Psoas muscle (tissue), 8 donors: ENCODE data around the gene ELAC1. TPM values are rescaled to one million over a fixed set of nuclear protein-coding genes. Genes with fewer than 3 reads are reported as not detected.

Experiments used
- ATAC-seq, 4 donors: fragments of 200-7000 bp; cut with Tn5 transposase; one replicate each; pipeline ENCODE4 v1.9.1; 2020; ENCODE audit warnings: moderate library complexity in 3 of 4, mild to moderate bottlenecking in 2 of 4
- DNase-seq, 2 donors: peaks; one replicate each; pipeline ENCODE4 v3.0.0-alpha.2; 2020
- H3K27ac ChIP-seq: fragments of 200-600 bp; one replicate; pipeline ENCODE4 v1.8.0; 2022
- H3K27me3 ChIP-seq, 3 donors: fragments of 200-600 bp in 1 of 3; one replicate each; pipeline versions ENCODE4 v1.6.1 to v1.8.0; 2013 to 2022; ENCODE audit warnings: low read length in 2 of 3, mild to moderate bottlenecking in 2 of 3, moderate library complexity in 1 of 3; ENCODE audit not compliant: insufficient read depth in 3 of 3
- H3K36me3 ChIP-seq, 2 donors: fragments of 200-600 bp in 1 of 2; one replicate each; pipeline versions ENCODE4 v1.6.1 to v1.8.0; 2013 to 2022; ENCODE audit warnings: low read depth in 1 of 2, mild to moderate bottlenecking in 1 of 2, moderate library complexity in 1 of 2; ENCODE audit not compliant: insufficient read depth in 1 of 2
- H3K4me1 ChIP-seq: fragments of 200-600 bp; one replicate; pipeline ENCODE4 v1.8.0; 2022
- H3K4me3 ChIP-seq: fragments of 200-600 bp; one replicate; pipeline ENCODE4 v1.8.0; 2022; ENCODE audit warnings: mild to moderate bottlenecking
- H3K9me3 ChIP-seq: fragments of 200-600 bp; one replicate; pipeline ENCODE4 v1.8.0; 2022
- CTCF ChIP-seq: fragments of 200-600 bp; IDR thresholded peaks from one replicate; pipeline ENCODE4 v1.8.0; 2022; ENCODE audit warnings: antibody characterized with exemption
- WGBS, 3 donors: extraction: QIAGEN DNeasy Blood & Tissue Kit; methylation state at CpG; one replicate each; pipeline versions ENCODE4 v1.1.6 to v1.1.7; 2013; 5-methylcytosine and 5-hydroxymethylcytosine counted together
- intact Hi-C, 2 donors: fragments of 100-400 bp; cut with DNase I; formaldehyde crosslinking; loops; one replicate each; pipeline versions ENCODE4 v1.11.0 to v1.14.2; 2022
- polyA plus RNA-seq, 3 donors: library from polyadenylated mRNA; stranded (reverse); fragments of 200-250 nt; gene quantifications; one replicate each; pipeline ENCODE4 v1.2.3, GENCODE V29; 2013
- total RNA-seq, 4 donors: library from RNA; stranded (reverse); fragmentation: NEBNext Ultra II Directional in 2 of 4; extraction: Animal tissue kit (Norgen Biotek cat#: 25700) in 2 of 4; gene quantifications; one replicate each; pipeline versions ENCODE4 v1.2.1 to v1.2.4, GENCODE V29; 2021 to 2023
- donor health status: healthy with polysubstance abuse.
- donor health status: DM: no; HTN: no; CAD: no; lungs with moderate emphysema.
- donor health status: Bipolar disorder and iron deficiency.
- donor health status: healthy.
- donor health status: DM: yes; HTN: yes; CAD: no.
- donor health status: DM: no; HTN: no; CAD: no.
- donor health status: DM: no; HTN: no; CAD: no.
- donor health status: DM: yes; HTN: yes; CAD: no.

Gene ELAC1
- total and polyA plus RNA-seq, 7 donors, result 1.6 to 5.4 (median 3.7) TPM

GRCh38 chr18:50928551-50928950 lies 39.3 kb upstream of the ELAC1 start:
- H3K27me3 ChIP-seq, result no peaks in the 10 kb centered on the region
- H3K36me3 ChIP-seq, result peaks cover 0 to 63% of the 10 kb centered on the region in 2 donors
- no peak for DNase-seq
- 92 to 100% (median 95%) methylated on average over 2 of the region's 2 CpGs for WGBS, 3 donors
- ATAC-seq, result no peak
- no peaks in the 10 kb centered on the region for H3K4me1 ChIP-seq
- no peak overlapping the region for H3K4me3 ChIP-seq
- H3K9me3 ChIP-seq, result no peaks in the 10 kb centered on the region
- intact Hi-C loops, result loop anchor here in 1 of 2 donors (2.0 kb wide), 1 partner anchor 28 kb away; no protein-coding TSS in a partner anchor
- no peak overlapping the region for H3K27ac ChIP-seq
- no peak for TF ChIP-seq CTCF

DNA sequence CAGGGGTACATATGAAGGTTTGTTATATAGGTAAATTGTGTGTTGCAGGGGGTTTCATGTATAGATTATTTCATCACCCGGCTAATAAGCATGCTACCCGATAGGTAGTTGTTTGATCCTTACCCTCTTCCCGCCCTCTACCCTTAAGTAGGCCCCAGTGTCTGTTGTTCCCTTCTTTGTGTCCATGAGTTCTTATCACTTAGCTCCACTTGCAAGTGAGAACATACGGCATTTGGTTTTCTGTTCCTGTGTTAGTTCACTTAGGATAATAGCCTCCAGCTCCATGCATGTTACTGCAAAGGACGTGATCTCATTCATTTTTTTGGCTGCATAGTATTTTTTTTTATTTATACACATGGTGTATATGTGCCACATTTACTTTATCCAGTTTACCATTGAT lies 34.2 kb upstream of the ELAC1 start:
- ATAC-seq, result no peak
- TF ChIP-seq CTCF, result no peak
- no peaks in the 10 kb centered on the region for H3K4me1 ChIP-seq
- H3K36me3 ChIP-seq, result peaks cover 0 to 30% of the 10 kb centered on the region in 2 donors
- H3K27ac ChIP-seq, result no peak overlapping the region
- no peak for DNase-seq
- intact Hi-C loops, result no loop called here
- no peak overlapping the region for H3K4me3 ChIP-seq
- H3K9me3 ChIP-seq, result no peaks in the 10 kb centered on the region
- WGBS, 3 donors, result 90 to 96% (median 92%) methylated on average over 5 of the region's 5 CpGs
- H3K27me3 ChIP-seq, result no peaks in the 10 kb centered on the region

DNA sequence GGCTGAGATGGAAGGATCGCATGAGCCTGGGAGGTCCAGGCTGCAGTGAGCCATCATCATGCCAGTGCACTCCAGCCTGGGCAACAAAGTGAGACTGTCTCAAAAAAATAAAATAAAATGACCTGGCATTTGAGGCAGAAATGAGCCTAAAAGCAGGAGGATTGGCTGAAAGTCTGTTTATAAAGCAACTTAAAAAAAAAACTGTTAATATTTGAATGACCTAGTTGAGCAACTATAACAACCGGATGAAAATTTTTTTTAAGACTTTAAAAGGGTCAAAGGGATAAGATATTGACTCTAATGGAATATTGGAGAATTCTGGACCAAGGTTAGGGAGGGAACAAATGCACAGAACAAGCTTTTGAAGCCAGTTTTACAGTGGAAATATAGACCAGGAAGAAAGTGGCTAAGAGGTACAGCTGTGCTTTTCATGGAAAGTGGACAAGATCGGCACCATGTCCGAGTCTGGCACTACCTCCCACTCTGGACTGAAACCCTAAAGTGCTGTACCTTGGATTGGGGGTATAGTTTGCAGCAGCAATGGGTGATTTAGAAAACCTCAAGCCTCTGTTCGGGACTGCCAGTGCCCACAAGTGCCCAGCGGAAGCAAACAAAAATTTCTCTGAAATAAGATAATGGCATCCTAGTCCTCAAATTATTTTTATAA lies 33.2 kb upstream of the ELAC1 start:
- H3K4me1 ChIP-seq, result no peaks in the 10 kb centered on the region
- H3K27ac ChIP-seq, result no peak overlapping the region
- no peaks in the 10 kb centered on the region for H3K9me3 ChIP-seq
- DNase-seq, result no peak
- TF ChIP-seq CTCF, result no peak
- peaks cover 0 to 30% of the 10 kb centered on the region in 2 donors for H3K36me3 ChIP-seq
- 93 to 96% (median 95%) methylated on average over 6 of the region's 6 CpGs for WGBS, 3 donors
- H3K4me3 ChIP-seq, result no peak overlapping the region
- intact Hi-C loops, result no loop called here
- ATAC-seq, result no peak
- no peaks in the 10 kb centered on the region for H3K27me3 ChIP-seq

DNA sequence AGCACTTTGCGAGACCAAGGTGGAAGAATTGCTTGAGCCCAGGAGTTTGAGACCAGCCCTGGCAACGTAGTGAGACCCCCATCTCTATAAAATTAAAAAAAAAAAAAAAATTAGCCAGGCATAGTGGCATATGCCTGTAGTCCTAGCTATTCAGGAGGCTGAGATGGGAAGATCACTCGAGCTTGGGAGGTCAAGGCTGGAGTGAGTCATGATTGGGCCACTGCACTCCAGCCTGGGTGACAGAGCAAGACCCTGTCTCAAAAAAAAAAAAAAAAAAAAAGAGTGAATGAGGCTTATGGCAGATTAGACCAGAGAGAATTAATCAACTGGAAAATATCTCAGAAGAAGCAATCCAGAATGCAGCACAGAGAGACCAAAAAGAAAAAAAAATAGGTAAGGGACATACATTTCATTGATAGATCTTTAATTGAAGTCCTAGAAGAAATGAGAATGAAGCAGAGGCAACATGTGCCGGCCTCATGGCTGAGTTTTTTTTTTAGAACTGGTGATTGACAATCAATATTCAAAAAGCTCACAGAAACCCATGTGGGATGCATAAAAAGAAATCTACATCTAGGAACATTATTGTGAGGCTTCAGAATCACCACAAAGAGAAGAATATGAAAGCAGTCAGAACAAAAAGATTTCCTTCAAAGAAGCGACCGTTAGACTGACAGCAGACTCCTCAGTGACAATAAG lies 32.2 kb upstream of the ELAC1 start:
- WGBS, 3 donors, result 95 to 96% (median 95%) methylated on average over 6 of the region's 6 CpGs
- ATAC-seq, result no peak
- Histone ChIP-seq H3K9me3 (no peaks in the 10 kb centered on the region), H3K36me3 (peaks cover 0 to 39% of the 10 kb centered on the region in 2 donors), H3K4me3 (no peak overlapping the region), H3K27ac (no peak overlapping the region), H3K27me3 (no peaks in the 10 kb centered on the region), H3K4me1 (no peaks in the 10 kb centered on the region)
- intact Hi-C loops, result no loop called here
- no peak for TF ChIP-seq CTCF
- no peak for DNase-seq
